Mesenchymal stem cell (in vitro differentiated cells and primary cell): ENCODE measurements around the gene CYP1A1.

Experiments used
- DNase-seq: peaks from one replicate; pipeline ENCODE4 v3.0.0-alpha.2; 2013
- H2AFZ ChIP-seq: one replicate; pipeline ENCODE4 v1.6.1; 2013; ENCODE audit warnings: low read depth, mild to moderate bottlenecking, control low read depth, inconsistent platforms, low read length, moderate library complexity
- H2AK5ac ChIP-seq: 2 replicates; pipeline ENCODE4 v1.6.1; 2013; ENCODE audit warnings: low read length, moderate library complexity, mild to moderate bottlenecking, inconsistent platforms; ENCODE audit not compliant: severe bottlenecking
- H2BK120ac ChIP-seq: one replicate; pipeline ENCODE4 v1.6.1; 2013; ENCODE audit warnings: low read depth, mild to moderate bottlenecking, inconsistent platforms, low read length, moderate library complexity
- H2BK12ac ChIP-seq, 2 experiments: one replicate each; pipeline ENCODE4 v1.6.1; 2013; ENCODE audit warnings: inconsistent platforms in 2 of 2, low read length in 2 of 2, mild to moderate bottlenecking in 2 of 2, moderate library complexity in 2 of 2, control low read depth in 1 of 2
- H2BK15ac ChIP-seq: one replicate; pipeline ENCODE4 v1.6.1; 2013; ENCODE audit warnings: mild to moderate bottlenecking, low read depth, inconsistent platforms; ENCODE audit not compliant: poor library complexity, severe bottlenecking
- H2BK5ac ChIP-seq: 2 replicates; pipeline ENCODE4 v1.6.1; 2013; ENCODE audit warnings: low read depth, mild to moderate bottlenecking, low read length, control low read depth, inconsistent platforms; ENCODE audit not compliant: poor library complexity, severe bottlenecking
- H3K14ac ChIP-seq, 2 experiments: one replicate each; pipeline ENCODE4 v1.6.1; 2013; ENCODE audit warnings: inconsistent platforms in 2 of 2, low read length in 2 of 2, control low read depth in 1 of 2, mild to moderate bottlenecking in 1 of 2, moderate library complexity in 1 of 2
- H3K18ac ChIP-seq, 2 experiments: one replicate each; pipeline ENCODE4 v1.6.1; 2013; ENCODE audit warnings: inconsistent platforms in 2 of 2, low read length in 2 of 2, control low read depth in 1 of 2, low read depth in 1 of 2, mild to moderate bottlenecking in 1 of 2
- H3K23ac ChIP-seq, 2 experiments: one replicate each; pipeline ENCODE4 v1.6.1; 2013; ENCODE audit warnings: inconsistent platforms in 2 of 2, low read length in 2 of 2, mild to moderate bottlenecking in 2 of 2, moderate library complexity in 2 of 2, control low read depth in 1 of 2
- H3K27ac ChIP-seq: 2 replicates; pipeline ENCODE4 v1.5.1; 2013; ENCODE audit warnings: mild to moderate bottlenecking, moderate library complexity, low read length, control low read depth, inconsistent platforms; ENCODE audit not compliant: poor library complexity, severe bottlenecking
- H3K27me3 ChIP-seq, 2 experiments: 2 replicates each; pipeline versions ENCODE4 v1.6.1 to v1.7.0; 2013; ENCODE audit warnings: low read length in 2 of 2, mild to moderate bottlenecking in 2 of 2, moderate library complexity in 2 of 2, control low read depth in 1 of 2, inconsistent platforms in 1 of 2; ENCODE audit not compliant: control insufficient read depth in 1 of 2, insufficient read depth in 1 of 2
- H3K36me3 ChIP-seq, 2 experiments: 2 replicates each; pipeline versions ENCODE4 v1.6.1 to v1.7.0; 2013; ENCODE audit warnings: low read length in 2 of 2, control low read depth in 1 of 2, inconsistent platforms in 1 of 2, low read depth in 1 of 2, mild to moderate bottlenecking in 1 of 2; ENCODE audit not compliant: insufficient read depth in 2 of 2, control insufficient read depth in 1 of 2
- H3K4ac ChIP-seq, 2 experiments: one replicate each; pipeline ENCODE4 v1.6.1; 2013; ENCODE audit warnings: inconsistent platforms in 2 of 2, low read length in 2 of 2, mild to moderate bottlenecking in 2 of 2, moderate library complexity in 2 of 2, control low read depth in 1 of 2, low read depth in 1 of 2
- H3K4me1 ChIP-seq: 2 replicates; pipeline ENCODE4 v1.6.1; 2013; ENCODE audit warnings: low read depth, low read length, control low read depth; ENCODE audit not compliant: control insufficient read depth, insufficient read depth
- H3K4me2 ChIP-seq: 2 replicates; pipeline ENCODE4 v1.6.1; 2013; ENCODE audit warnings: low read length, mild to moderate bottlenecking, inconsistent platforms; ENCODE audit not compliant: poor library complexity, severe bottlenecking
- H3K4me3 ChIP-seq, 2 experiments: 2 replicates each; pipeline versions ENCODE4 v1.5.1 to v1.7.0; 2013; ENCODE audit warnings: low read length in 2 of 2, mild to moderate bottlenecking in 2 of 2, control low read depth in 1 of 2, low read depth in 1 of 2; ENCODE audit not compliant: insufficient read depth in 1 of 2
- H3K79me1 ChIP-seq: replicated peaks from 2 replicates; pipeline ENCODE4 v1.6.1; 2013; ENCODE audit warnings: mild to moderate bottlenecking, control low read depth, low read length, inconsistent platforms; ENCODE audit not compliant: poor library complexity, severe bottlenecking
- H3K9ac ChIP-seq: 2 replicates; pipeline ENCODE4 v1.7.0; 2013; ENCODE audit warnings: mild to moderate bottlenecking, low read length, moderate library complexity
- H3K9me3 ChIP-seq: 2 replicates; pipeline ENCODE4 v1.7.0; 2013; ENCODE audit warnings: mild to moderate bottlenecking, low read length; ENCODE audit not compliant: control insufficient read depth
- H4K8ac ChIP-seq: one replicate; pipeline ENCODE4 v1.6.1; 2013; ENCODE audit warnings: inconsistent platforms, mild to moderate bottlenecking, low read length, moderate library complexity
- H4K91ac ChIP-seq: one replicate; pipeline ENCODE4 v1.6.1; 2013; ENCODE audit warnings: mild to moderate bottlenecking, low read length, inconsistent platforms
- WGBS: methylation state at CpG from one replicate; pipeline ENCODE4 v1.1.7; 2013; ENCODE audit warnings: mixed read lengths; 5-methylcytosine and 5-hydroxymethylcytosine counted together

CYP1A1 gene

DNA sequence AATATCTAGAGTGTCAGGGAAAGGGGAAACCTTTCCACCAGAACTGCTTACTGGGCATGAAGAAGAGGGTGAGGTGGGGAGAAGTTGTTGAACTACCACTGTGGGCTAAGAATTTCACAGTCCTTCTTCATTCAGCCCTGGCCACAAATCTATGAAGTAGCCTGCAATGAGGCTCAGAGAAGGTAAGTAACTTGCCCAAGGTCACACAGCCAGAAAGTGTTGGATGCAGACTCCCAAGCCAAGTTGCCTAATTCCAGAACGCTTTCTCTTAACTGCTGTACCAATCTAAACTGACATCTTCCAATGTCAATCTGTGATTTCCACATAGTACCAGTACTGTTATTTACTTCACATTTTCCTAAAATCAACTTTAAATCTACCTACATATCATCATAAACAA, 2.1 kb downstream of the CYP1A1 start:
- no peak overlapping the region for H2BK120ac ChIP-seq
- peaks cover 0 to 3% of the 10 kb centered on the region in 2 experiments for H3K36me3 ChIP-seq
- H2BK5ac ChIP-seq, result no peak overlapping the region
- H2AK5ac ChIP-seq, result no peak overlapping the region
- no peak overlapping the region for H3K23ac ChIP-seq
- no peak overlapping the region for H2BK12ac ChIP-seq
- DNase-seq, result no peak
- WGBS, result 83% methylated on average over 1 of the region's 1 CpG
- H3K18ac ChIP-seq, result no peak overlapping the region
- no peaks in the 10 kb centered on the region for H3K79me1 ChIP-seq
- no peak overlapping the region for H4K8ac ChIP-seq
- no peak overlapping the region for H3K4me3 ChIP-seq
- no peak overlapping the region for H3K4me2 ChIP-seq
- H3K4me1 ChIP-seq, result peaks cover 14% of the 10 kb centered on the region
- H3K14ac ChIP-seq, result no peak overlapping the region
- no peak overlapping the region for H4K91ac ChIP-seq
- H2AFZ ChIP-seq, result no peak overlapping the region
- H3K9ac ChIP-seq, result no peak overlapping the region
- no peak overlapping the region for H2BK15ac ChIP-seq
- H3K27me3 ChIP-seq, result peaks cover 68 to 82% of the 10 kb centered on the region in 2 experiments
- no peak overlapping the region for H3K4ac ChIP-seq
- H3K27ac ChIP-seq, result no peak overlapping the region
- peaks cover 5% of the 10 kb centered on the region for H3K9me3 ChIP-seq

GRCh38 chr15:74722591-74722990, 2.7 kb downstream of the CYP1A1 start:
- no peak overlapping the region for H2AK5ac ChIP-seq
- no peak overlapping the region for H4K91ac ChIP-seq
- DNase-seq, result no peak
- no peak overlapping the region for H2BK5ac ChIP-seq
- H3K14ac ChIP-seq, result no peak overlapping the region
- H2BK12ac ChIP-seq, result no peak overlapping the region
- H3K4ac ChIP-seq, result no peak overlapping the region
- H3K18ac ChIP-seq, result no peak overlapping the region
- no peak overlapping the region for H2BK15ac ChIP-seq
- no peak overlapping the region for H3K9ac ChIP-seq
- H4K8ac ChIP-seq, result no peak overlapping the region
- no peak overlapping the region for H3K27ac ChIP-seq
- peaks cover 5% of the 10 kb centered on the region for H3K9me3 ChIP-seq
- H3K23ac ChIP-seq, result no peak overlapping the region
- no peaks in the 10 kb centered on the region for H3K79me1 ChIP-seq
- no peak overlapping the region for H2BK120ac ChIP-seq
- peaks cover 0 to 3% of the 10 kb centered on the region in 2 experiments for H3K36me3 ChIP-seq
- H3K4me1 ChIP-seq, result peaks cover 14% of the 10 kb centered on the region
- no peak overlapping the region for H3K4me2 ChIP-seq
- H3K4me3 ChIP-seq, result no peak overlapping the region
- H3K27me3 ChIP-seq, result peaks cover 62 to 82% of the 10 kb centered on the region in 2 experiments
- 93% methylated on average over 13 of the region's 13 CpGs for WGBS
- H2AFZ ChIP-seq, result no peak overlapping the region

DNA sequence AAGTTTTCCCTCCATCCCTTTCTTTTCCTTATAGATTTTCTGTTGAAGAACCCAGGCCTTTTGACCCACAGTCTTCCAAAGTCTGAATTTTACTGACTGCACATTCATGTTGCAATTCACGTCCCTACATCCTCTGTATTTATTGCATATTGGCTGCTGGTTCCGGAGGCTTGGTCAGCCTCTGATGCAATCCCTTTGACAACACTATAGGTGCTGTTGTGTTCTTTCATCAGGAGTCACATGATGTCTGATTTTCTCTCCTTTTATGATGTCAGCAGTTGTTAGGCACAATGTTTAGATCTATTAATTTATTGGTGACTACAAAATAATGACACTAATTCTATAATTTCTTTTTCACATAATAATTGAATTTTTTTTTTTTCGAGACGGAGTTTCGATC, 8.7 kb downstream of the CYP1A1 start:
- Histone ChIP-seq H3K4me3 (no peak overlapping the region), H3K36me3 (peaks cover 0 to 3% of the 10 kb centered on the region in 2 experiments), H3K23ac (no peak overlapping the region), H3K4me1 (no peaks in the 10 kb centered on the region), H3K9me3 (peaks cover 5% of the 10 kb centered on the region), H3K27ac (no peak overlapping the region), H4K91ac (no peak overlapping the region), H3K27me3 (peaks cover 10 to 28% of the 10 kb centered on the region in 2 experiments), H3K79me1 (no peaks in the 10 kb centered on the region), H3K14ac (no peak overlapping the region), H2AFZ (no peak overlapping the region), H3K4ac (no peak overlapping the region), H2BK120ac (no peak overlapping the region), H3K18ac (no peak overlapping the region), H2BK12ac (no peak overlapping the region), H2BK15ac (no peak overlapping the region), H2BK5ac (no peak overlapping the region), H3K4me2 (no peak overlapping the region), H3K9ac (no peak overlapping the region), H4K8ac (no peak overlapping the region), H2AK5ac (no peak overlapping the region)
- no peak for DNase-seq
- 95% methylated on average over 5 of the region's 5 CpGs for WGBS

GRCh38 chr15:74712311-74712710, 13.0 kb downstream of the CYP1A1 start:
- Histone ChIP-seq H3K36me3 (no peaks in the 10 kb centered on the region), H3K14ac (no peak overlapping the region), H2BK120ac (no peak overlapping the region), H3K4me3 (no peak overlapping the region), H3K4me1 (no peaks in the 10 kb centered on the region), H3K9ac (no peak overlapping the region), H3K9me3 (no peaks in the 10 kb centered on the region), H2BK12ac (no peak overlapping the region), H2BK5ac (no peak overlapping the region), H3K27ac (no peak overlapping the region), H2AK5ac (no peak overlapping the region), H3K4me2 (no peak overlapping the region), H3K79me1 (no peaks in the 10 kb centered on the region), H4K8ac (no peak overlapping the region), H3K4ac (no peak overlapping the region), H2BK15ac (no peak overlapping the region), H2AFZ (no peak overlapping the region), H3K18ac (no peak overlapping the region), H4K91ac (no peak overlapping the region), H3K27me3 (peaks cover 1 to 30% of the 10 kb centered on the region in 2 experiments), H3K23ac (no peak overlapping the region)
- DNase-seq, result no peak
- WGBS, result no CpG with 5 or more reads among the region's 3 CpGs
